Activated naive CD4-positive, alpha-beta T cell treated with anti-CD3 and anti-CD28 coated beads, Interleukin-2, amount 50 U/mL, for 72 hours (primary cell): Measurements from ENCODE around the gene GAN. TPM values are rescaled to one million over a fixed set of nuclear protein-coding genes. Genes with fewer than 3 reads are reported as not detected.
A peak's percentile ranks its signal among the peaks of the same experiment; 100 is the strongest.
"Not testable (repeated sequence)": the region's sequence is repeated elsewhere in the genome, so short reads cannot be mapped to it uniquely, and the experiment has no call there.

ENCODE experiments used
- ATAC-seq, 2 donors: fragments of 150-1000 bp; cut with Tn5 transposase; 2 replicates each; pipeline ENCODE4 v1.10.0; 2021; ENCODE audit warnings: mild to moderate bottlenecking in 2 of 2, moderate library complexity in 2 of 2
- DNase-seq, 2 donors: peaks; one replicate each; pipeline ENCODE4 v3.0.0; 2021 to 2022; ENCODE audit warnings: low spot score in 2 of 2
- H3K27ac Mint-ChIP-seq, 2 donors: one replicate each; pipeline ENCODE4 v1.8.0; 2022; ENCODE audit warnings: mild to moderate bottlenecking in 2 of 2, mixed read lengths in 2 of 2
- H3K36me3 Mint-ChIP-seq, 2 donors: one replicate each; pipeline ENCODE4 v1.8.0; 2022; ENCODE audit warnings: mixed read lengths in 2 of 2
- H3K9me3 Mint-ChIP-seq, 2 donors: one replicate each; pipeline ENCODE4 v1.8.0; 2022; ENCODE audit warnings: mixed read lengths in 2 of 2
- total RNA-seq, 2 donors: library from RNA; stranded (reverse); gene quantifications; one replicate each; pipeline ENCODE4 v1.2.3, GENCODE V29; 2022

Gene GAN
- total RNA-seq, 2 donors from 2014 or later, result 12.8 to 15.7 TPM

DNA sequence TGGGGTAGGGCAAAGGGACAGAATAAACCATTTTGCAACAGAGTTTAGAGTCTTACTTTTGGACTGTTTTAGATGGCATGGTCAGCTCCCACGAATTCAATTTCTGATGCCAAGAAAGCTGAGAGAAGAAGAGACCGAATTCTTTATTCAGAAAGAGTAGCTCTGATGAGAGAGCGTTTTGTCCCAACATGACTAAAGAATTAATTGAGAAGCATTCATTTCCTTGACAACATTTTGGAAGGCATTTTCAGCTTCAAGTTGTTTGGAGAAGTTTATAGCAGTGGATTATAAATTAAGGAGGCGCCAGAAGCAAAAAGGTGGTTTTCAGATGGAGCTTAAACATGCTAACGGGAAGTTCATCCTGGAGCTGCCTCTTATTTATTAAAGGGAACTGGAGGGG is 12.2 kb downstream of the GAN start:
- no peak for ATAC-seq
- no peak for DNase-seq
- Mint-ChIP-seq H3K27ac (no peak overlapping the region), H3K9me3 (no peaks in the 10 kb centered on the region), H3K36me3 (peaks cover 0 to 11% of the 10 kb centered on the region in 2 donors)

DNA sequence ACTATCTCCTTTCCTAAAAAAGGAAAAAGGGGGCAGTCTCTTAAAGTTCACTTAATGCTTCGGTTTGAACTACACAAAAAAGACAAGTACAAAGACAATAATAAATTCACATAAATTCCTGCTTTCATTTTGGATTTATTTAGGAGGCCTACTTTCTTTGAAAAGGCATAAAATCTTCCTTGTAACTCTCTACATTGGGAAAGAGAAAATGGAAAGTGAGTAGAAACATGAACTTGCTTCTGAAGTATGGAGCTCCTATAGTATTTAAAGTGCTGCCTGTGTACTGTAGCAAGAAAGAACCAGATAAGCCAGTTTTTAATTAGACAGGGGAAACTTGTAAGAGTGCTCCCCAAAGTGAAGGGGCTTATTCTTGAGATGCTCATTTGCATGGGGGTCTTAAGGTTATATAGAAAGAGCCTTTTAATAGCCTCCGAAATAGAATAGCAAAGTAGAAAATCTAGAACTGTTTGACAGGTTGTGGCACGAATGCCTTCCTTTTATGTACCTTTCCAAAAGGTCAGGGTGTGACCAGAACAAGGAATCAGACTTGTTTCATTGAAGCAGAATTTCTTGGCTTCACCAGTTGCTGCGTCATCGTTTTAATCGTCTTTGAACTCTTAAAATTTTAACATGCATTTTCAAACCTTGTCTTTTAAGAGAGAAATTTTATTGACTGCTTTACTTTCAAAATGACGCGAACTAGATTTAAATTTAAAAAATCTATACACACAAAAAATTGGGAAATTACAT is 12.9 kb downstream of the GAN start:
- Mint-ChIP-seq H3K9me3 (no peaks in the 10 kb centered on the region), H3K36me3 (peaks cover 0 to 11% of the 10 kb centered on the region in 2 donors), H3K27ac (no peak overlapping the region)
- ATAC-seq, result no peak
- DNase-seq, result no peak

DNA sequence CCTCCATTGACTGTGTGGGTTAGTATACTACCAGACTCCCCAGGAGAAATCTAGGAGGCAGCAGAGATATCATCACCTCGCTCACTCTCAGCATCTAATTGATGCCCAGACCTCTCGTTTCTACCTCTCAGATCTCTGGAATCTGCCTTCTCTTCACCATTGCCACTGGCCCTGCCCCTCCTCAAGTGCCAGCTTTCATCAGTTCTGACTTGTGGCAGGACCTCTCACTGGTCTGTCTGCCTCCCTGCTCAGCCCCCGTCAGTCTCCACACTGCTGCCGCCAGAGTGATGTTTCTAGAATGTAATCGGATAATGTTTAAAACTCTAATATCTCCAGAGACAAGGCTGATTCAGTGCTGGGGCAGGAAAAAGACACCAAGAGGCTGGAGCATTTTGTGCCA is 15.2 kb downstream of the GAN start:
- H3K36me3 Mint-ChIP-seq, result peaks cover 0 to under 1% of the 10 kb centered on the region in 2 donors
- H3K27ac Mint-ChIP-seq, result no peak overlapping the region
- H3K9me3 Mint-ChIP-seq, result peaks cover 0 to 3% of the 10 kb centered on the region in 2 donors
- DNase-seq (no peak), ATAC-seq (no peak)

GRCh38 chr16:81333356-81333755 is 18.6 kb downstream of the GAN start:
- Mint-ChIP-seq H3K9me3 (peaks cover 0 to 3% of the 10 kb centered on the region in 2 donors), H3K27ac (no peak overlapping the region), H3K36me3 (no peaks in the 10 kb centered on the region)
- DNase-seq (no peak), ATAC-seq (no peak)

GRCh38 chr16:81335669-81336068 is 20.9 kb downstream of the GAN start:
- peak overlapping the region; percentile 1 to 15 for H3K27ac Mint-ChIP-seq
- peak in 1 of 2 donors; percentile 54 for DNase-seq
- ATAC-seq, result peak; percentile 98 to 99
- H3K36me3 Mint-ChIP-seq, result peaks cover 5 to 8% of the 10 kb centered on the region in 2 donors
- peaks cover 5 to 10% of the 10 kb centered on the region in 2 donors for H3K9me3 Mint-ChIP-seq

GRCh38 chr16:81337097-81337496 is 22.3 kb downstream of the GAN start:
- peaks cover 5 to 8% of the 10 kb centered on the region in 2 donors for H3K36me3 Mint-ChIP-seq
- ATAC-seq (no peak), DNase-seq (no peak)
- H3K9me3 Mint-ChIP-seq, result peaks cover 12 to 14% of the 10 kb centered on the region in 2 donors
- no peak overlapping the region for H3K27ac Mint-ChIP-seq

DNA sequence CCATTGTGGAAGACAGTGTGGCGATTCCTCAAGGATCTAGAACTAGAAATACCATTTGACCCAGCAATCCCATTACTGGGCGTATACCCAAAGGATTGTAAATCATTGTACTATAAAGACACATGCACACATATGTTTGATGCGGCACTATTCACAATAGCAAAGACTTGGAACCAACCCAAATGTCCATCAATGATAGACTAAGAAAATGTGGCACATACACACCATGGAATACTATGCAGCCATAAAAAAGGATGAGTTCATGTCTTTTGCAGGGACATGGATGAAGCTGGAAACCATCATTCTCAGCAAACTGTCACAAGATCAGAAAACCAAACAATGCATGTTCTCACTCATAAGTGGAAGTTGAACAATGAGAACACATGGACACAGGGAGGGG is 30.4 kb downstream of the GAN start:
- ATAC-seq, DNase-seq, H3K27ac Mint-ChIP-seq: not testable (repeated sequence)
- H3K36me3 Mint-ChIP-seq, result peaks cover 17 to 44% of the 10 kb centered on the region in 2 donors
- H3K9me3 Mint-ChIP-seq, result peaks cover 37 to 38% of the 10 kb centered on the region in 2 donors

GRCh38 chr16:81347425-81347824 is 32.7 kb downstream of the GAN start:
- Mint-ChIP-seq H3K36me3 (peaks cover 14 to 44% of the 10 kb centered on the region in 2 donors), H3K27ac (no peak overlapping the region), H3K9me3 (peaks cover 26 to 30% of the 10 kb centered on the region in 2 donors)
- DNase-seq, result no peak
- no peak for ATAC-seq

GRCh38 chr16:81349608-81350305 is 35.0 kb downstream of the GAN start:
- H3K27ac Mint-ChIP-seq, result no peak overlapping the region
- DNase-seq (no peak), ATAC-seq (no peak)
- H3K9me3 Mint-ChIP-seq, result peaks cover 14 to 17% of the 10 kb centered on the region in 2 donors
- H3K36me3 Mint-ChIP-seq, result peaks cover 8 to 33% of the 10 kb centered on the region in 2 donors

DNA sequence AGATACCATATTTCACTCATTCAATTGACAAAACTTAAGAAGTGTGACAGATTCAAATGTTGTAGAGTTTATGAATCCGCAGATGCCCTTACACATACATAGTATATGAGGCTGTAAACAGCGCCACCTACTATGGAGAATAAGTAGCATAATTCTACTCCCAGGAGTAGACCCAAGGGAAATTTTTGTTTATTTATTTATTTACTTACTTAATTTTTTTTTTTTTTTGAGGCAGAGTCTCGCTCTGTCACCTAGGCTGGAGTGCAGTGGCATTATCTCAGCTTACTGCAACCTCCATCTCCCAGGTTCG is 35.5 kb downstream of the GAN start:
- H3K27ac Mint-ChIP-seq, result no peak overlapping the region
- H3K9me3 Mint-ChIP-seq, result peaks cover 14 to 17% of the 10 kb centered on the region in 2 donors
- DNase-seq (no peak), ATAC-seq (no peak)
- H3K36me3 Mint-ChIP-seq, result peaks cover 8 to 33% of the 10 kb centered on the region in 2 donors

DNA sequence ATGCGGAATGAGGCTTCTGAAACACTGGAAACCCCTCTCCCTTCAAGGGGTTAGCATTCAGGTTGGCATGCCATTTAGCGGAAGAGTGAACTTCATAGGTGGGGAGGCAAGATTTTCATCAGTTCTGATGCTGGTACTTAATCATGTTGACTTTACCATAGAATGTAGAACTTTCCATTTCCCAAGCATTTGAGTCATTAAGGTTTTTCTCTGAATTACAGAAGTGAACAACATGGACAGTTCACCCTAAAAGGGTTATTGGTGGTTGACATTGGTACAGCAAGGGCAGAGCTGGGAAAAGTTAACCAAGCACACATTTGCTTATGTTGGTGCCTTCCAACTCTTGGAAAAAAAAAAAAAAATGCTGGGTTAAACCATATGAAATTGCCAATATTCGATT is 39.1 kb downstream of the GAN start:
- Mint-ChIP-seq H3K27ac (peak overlapping the region in 1 of 2 donors; percentile 75), H3K9me3 (no peaks in the 10 kb centered on the region), H3K36me3 (peaks cover 5 to 6% of the 10 kb centered on the region in 2 donors)
- DNase-seq (no peak), ATAC-seq (peak in 1 of 2 donors; percentile 79)

- Mint-ChIP-seq H3K27ac (no peak overlapping the region), H3K9me3 (no peaks in the 10 kb centered on the region), H3K36me3 (peaks cover 5 to 6% of the 10 kb centered on the region in 2 donors)
- DNase-seq, result no peak
- no peak for ATAC-seq
Observed at GRCh38 chr16:81357711-81358260, 43.0 kb downstream of the GAN start.

DNA sequence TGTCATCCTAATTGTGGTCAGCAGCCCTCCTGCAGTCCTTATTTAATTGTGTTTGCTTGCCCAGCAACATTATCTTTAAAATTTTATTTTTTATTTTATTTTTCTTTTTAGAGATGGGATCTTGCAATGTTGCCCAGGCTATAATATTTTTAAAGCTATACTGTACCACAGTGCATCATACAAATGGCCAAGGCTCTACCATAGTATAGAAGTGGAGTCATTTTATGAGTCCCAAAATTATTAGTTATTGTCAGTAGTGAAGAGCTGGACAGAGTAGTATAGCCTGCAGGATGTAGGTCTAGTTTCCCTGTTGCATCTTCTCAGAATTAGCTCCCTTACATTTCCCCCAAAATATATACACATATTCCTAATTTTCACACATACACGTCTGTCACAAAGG is 44.1 kb downstream of the GAN start:
- Mint-ChIP-seq H3K36me3 (peaks cover 5 to 6% of the 10 kb centered on the region in 2 donors), H3K9me3 (no peaks in the 10 kb centered on the region), H3K27ac (no peak overlapping the region)
- no peak for DNase-seq
- no peak for ATAC-seq

- no peaks in the 10 kb centered on the region for H3K9me3 Mint-ChIP-seq
- ATAC-seq (no peak), DNase-seq (no peak)
- H3K27ac Mint-ChIP-seq, result no peak overlapping the region
- peaks cover 5 to 6% of the 10 kb centered on the region in 2 donors for H3K36me3 Mint-ChIP-seq
Observed at GRCh38 chr16:81360135-81360534, 45.4 kb downstream of the GAN start.

DNA sequence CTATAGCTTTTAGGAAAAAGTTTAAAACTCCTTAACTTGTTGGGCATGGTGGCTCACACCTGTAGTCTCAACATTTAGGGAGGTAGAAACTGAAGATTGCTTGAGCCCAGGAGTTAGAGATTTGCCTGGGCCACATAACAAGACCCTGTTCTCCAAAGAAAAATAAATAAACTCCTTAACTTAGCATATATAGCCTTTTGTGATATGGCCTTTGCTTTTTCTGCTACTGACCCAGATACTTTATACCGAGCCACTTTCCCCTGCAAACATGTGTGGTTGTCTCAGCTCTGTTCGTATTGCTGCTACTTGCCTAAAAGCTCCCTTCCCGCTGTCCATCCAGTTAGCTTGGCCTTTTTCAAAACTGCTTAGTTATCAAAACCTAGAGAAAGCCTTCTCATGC is 51.0 kb downstream of the GAN start:
- Mint-ChIP-seq H3K36me3 (no peaks in the 10 kb centered on the region), H3K27ac (peak overlapping the region in 1 of 2 donors; percentile 1), H3K9me3 (no peaks in the 10 kb centered on the region)
- ATAC-seq, result no peak
- no peak for DNase-seq

- H3K36me3 Mint-ChIP-seq, result no peaks in the 10 kb centered on the region
- H3K9me3 Mint-ChIP-seq, result no peaks in the 10 kb centered on the region
- peak overlapping the region in 1 of 2 donors; percentile 1 for H3K27ac Mint-ChIP-seq
- peak in 1 of 2 donors; percentile 53 for ATAC-seq
- DNase-seq, result peak in 1 of 2 donors; percentile 10
Observed at GRCh38 chr16:81366316-81366932, 51.7 kb downstream of the GAN start.

- no peak for DNase-seq
- no peak for ATAC-seq
- Mint-ChIP-seq H3K36me3 (no peaks in the 10 kb centered on the region), H3K9me3 (no peaks in the 10 kb centered on the region), H3K27ac (no peak overlapping the region)
Observed at GRCh38 chr16:81367821-81368220, 53.1 kb downstream of the GAN start.
